CD14-positive monocyte (primary cell): ENCODE data around the gene SIM1. TPM values are rescaled to one million over a fixed set of nuclear protein-coding genes. Genes with fewer than 3 reads are reported as not detected.

Experiments
- DNase-seq, 3 donors: peaks; one replicate each; pipeline ENCODE4 v3.0.0-alpha.2; 2011 to 2022
- H2AFZ ChIP-seq: 2 replicates; pipeline ENCODE4 v1.6.0; 2012; ENCODE audit warnings: mild to moderate bottlenecking, low read depth, low read length, inconsistent platforms; ENCODE audit not compliant: insufficient read depth, poor library complexity, severe bottlenecking
- H3K27ac ChIP-seq, 2 donors: 1 replicate in 1 of 2; 2 replicates in 1 of 2; pipeline ENCODE4 v1.5.1; 2012 to 2013; ENCODE audit warnings: low read length in 2 of 2, control low read depth in 1 of 2, inconsistent platforms in 1 of 2, low read depth in 1 of 2, mild to moderate bottlenecking in 1 of 2
- H3K27me3 ChIP-seq, 2 donors: one replicate each; pipeline versions ENCODE4 v1.6.0 to v1.6.1; 2011 to 2013; ENCODE audit warnings: low read length in 2 of 2; ENCODE audit not compliant: control insufficient read depth in 2 of 2, insufficient read depth in 2 of 2
- H3K36me3 ChIP-seq, 2 donors: replicated peaks in 1 of 2; 1 replicate in 1 of 2; 2 replicates in 1 of 2; pipeline versions ENCODE4 v1.5.1 to v1.6.1; 2012 to 2013; ENCODE audit warnings: low read length in 2 of 2, control low read depth in 1 of 2, inconsistent platforms in 1 of 2, mild to moderate bottlenecking in 1 of 2; ENCODE audit not compliant: insufficient read depth in 2 of 2, control insufficient read depth in 1 of 2
- H3K4me1 ChIP-seq, 2 donors: 1 replicate in 1 of 2; 2 replicates in 1 of 2; pipeline versions ENCODE4 v1.5.1 to v1.6.1; 2012 to 2013; ENCODE audit warnings: low read length in 2 of 2, control low read depth in 1 of 2, inconsistent platforms in 1 of 2, mild to moderate bottlenecking in 1 of 2, moderate library complexity in 1 of 2; ENCODE audit not compliant: insufficient read depth in 2 of 2, control insufficient read depth in 1 of 2
- H3K4me2 ChIP-seq: replicated peaks from 2 replicates; pipeline ENCODE3; 2012; ENCODE audit warnings: low read length, moderate library complexity, mild to moderate bottlenecking; ENCODE audit not compliant: poor library complexity, severe bottlenecking; ENCODE audit errors: extremely low read depth
- H3K4me3 ChIP-seq, 3 experiments: fragments of 200-600 bp in 1 of 3; sonication (generic) in 1 of 3; replicated peaks in 1 of 3; 1 replicate in 2 of 3; 2 replicates in 1 of 3; pipeline ENCODE4 v1.5.1; 2011 to 2013; ENCODE audit warnings: low read length in 3 of 3, mild to moderate bottlenecking in 3 of 3, control low read depth in 2 of 3, low read depth in 2 of 3, inconsistent platforms in 1 of 3, moderate library complexity in 1 of 3
- H3K79me2 ChIP-seq: 2 replicates; pipeline ENCODE4 v1.6.0; 2012; ENCODE audit warnings: mild to moderate bottlenecking, control low read depth, inconsistent platforms, low read length, moderate library complexity; ENCODE audit not compliant: insufficient read depth
- H3K9ac ChIP-seq: 2 replicates; pipeline ENCODE4 v1.6.0; 2017; ENCODE audit warnings: low read length, mild to moderate bottlenecking; ENCODE audit not compliant: insufficient read depth, poor library complexity, severe bottlenecking
- H3K9me3 ChIP-seq, 2 donors: replicated peaks in 1 of 2; 1 replicate in 1 of 2; 2 replicates in 1 of 2; pipeline versions ENCODE4 v1.5.1 to v1.6.1; 2012 to 2013; ENCODE audit warnings: low read length in 2 of 2, control low read depth in 1 of 2; ENCODE audit not compliant: control insufficient read depth in 1 of 2, insufficient read depth in 1 of 2
- H4K20me1 ChIP-seq: 2 replicates; pipeline ENCODE4 v1.6.0; 2012; ENCODE audit warnings: mild to moderate bottlenecking, low read length, control low read depth, moderate library complexity; ENCODE audit not compliant: insufficient read depth
- H3K27ac Mint-ChIP-seq, 7 donors: one replicate each; pipeline ENCODE4 v1.8.0; 2020; ENCODE audit warnings: mild to moderate bottlenecking in 7 of 7, mixed read lengths in 7 of 7, moderate library complexity in 6 of 7, inconsistent platforms in 2 of 7
- H3K27me3 Mint-ChIP-seq, 3 donors: one replicate each; pipeline ENCODE4 v1.8.0; 2021 to 2022; ENCODE audit warnings: low read depth in 3 of 3, mild to moderate bottlenecking in 3 of 3, mixed read lengths in 3 of 3, moderate library complexity in 3 of 3, inconsistent platforms in 1 of 3
- H3K36me3 Mint-ChIP-seq, 2 donors: one replicate each; pipeline ENCODE4 v1.8.0; 2020; ENCODE audit warnings: mixed read lengths in 2 of 2, inconsistent platforms in 1 of 2, mild to moderate bottlenecking in 1 of 2
- H3K4me1 Mint-ChIP-seq: one replicate; pipeline ENCODE4 v1.8.0; 2020; ENCODE audit warnings: mild to moderate bottlenecking, mixed read lengths
- H3K4me3 Mint-ChIP-seq, 2 donors: one replicate each; pipeline ENCODE4 v1.8.0; 2020; ENCODE audit warnings: mild to moderate bottlenecking in 2 of 2, mixed read lengths in 2 of 2, moderate library complexity in 1 of 2
- H3K9me3 Mint-ChIP-seq, 7 donors: one replicate each; pipeline ENCODE4 v1.8.0; 2020 to 2022; ENCODE audit warnings: mixed read lengths in 7 of 7, mild to moderate bottlenecking in 6 of 7, moderate library complexity in 6 of 7, inconsistent platforms in 2 of 7
- CTCF ChIP-seq: fragments of 200-600 bp; IDR thresholded peaks from one replicate; pipeline ENCODE4 v1.8.0; 2022; ENCODE audit warnings: antibody characterized with exemption, mild to moderate bottlenecking
- WGBS: methylation state at CpG from one replicate; pipeline ENCODE4 v1.1.5; 2013; ENCODE audit warnings: missing lambda C conversion rate; ENCODE audit not compliant: insufficient coverage; 5-methylcytosine and 5-hydroxymethylcytosine counted together
- intact Hi-C, 2 donors: fragments of 100-400 bp; cut with micrococcal nuclease; formaldehyde crosslinking; loops; one replicate each; pipeline versions ENCODE4 v1.15.0 to v1.15.1; 2023
- polyA plus RNA-seq, 3 donors: library from polyadenylated mRNA; depleted of rRNA in 1 of 3; unstranded in 2 of 3; stranded (reverse) in 1 of 3; fragments of 300-500 nt in 2 of 3; fragments of >200 nt in 1 of 3; fragmentation: Illumina TruSeq in 2 of 3; gene quantifications; 1 replicate in 2 of 3; 2 replicates in 1 of 3; pipeline ENCODE4 v1.2.3, GENCODE V29; 2012 to 2021

SIM1 gene
- polyA plus RNA-seq, 3 donors: not detected

DNA sequence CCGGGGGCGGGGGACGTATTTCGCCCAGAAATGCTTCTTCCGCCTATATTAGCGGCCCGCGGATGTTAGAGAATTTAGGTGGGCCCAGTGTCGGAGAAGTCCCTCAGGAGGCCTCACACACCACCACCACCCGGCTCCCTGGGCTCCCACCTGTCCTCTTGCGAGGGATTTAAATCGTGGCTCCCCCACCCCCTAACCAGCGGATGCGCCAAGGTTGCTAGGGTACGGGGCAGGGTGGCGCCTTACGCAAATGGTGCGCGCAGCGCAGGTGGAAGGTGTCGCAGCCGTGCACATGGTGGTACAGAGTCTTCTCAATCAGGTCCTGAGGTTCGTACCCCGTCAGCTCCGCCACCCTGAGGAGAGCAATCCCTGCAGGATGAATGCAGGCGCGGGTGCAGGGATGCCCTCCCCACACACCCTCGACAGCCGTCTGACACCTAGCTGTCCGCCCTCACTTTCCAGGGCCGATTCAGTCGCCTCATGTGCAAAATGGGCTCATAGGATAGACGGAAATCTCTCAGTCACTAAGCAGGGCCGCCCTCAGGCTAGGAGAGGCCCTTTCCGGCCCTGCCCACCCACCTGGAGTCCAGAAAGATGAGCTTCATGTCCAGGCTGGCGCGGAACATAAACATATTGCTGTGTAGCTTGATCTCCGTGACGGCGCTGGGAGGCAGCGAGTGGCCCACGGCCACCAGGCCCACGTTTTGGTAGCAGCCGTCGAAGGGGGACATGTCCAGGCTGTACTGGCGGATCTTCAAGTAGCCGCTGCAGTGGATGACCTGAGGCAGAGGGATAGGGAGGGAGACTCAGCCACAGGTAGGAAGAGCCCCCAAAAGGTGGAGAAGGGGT lies 16.6 kb downstream of the SIM1 start:
- peaks cover 5 to 6% of the 10 kb centered on the region in 2 donors for H3K4me1 ChIP-seq
- Mint-ChIP-seq H3K9me3 (peaks cover 3 to 17% (median 10%) of the 10 kb centered on the region in 7 donors), H3K27me3 (peaks cover 24 to 55% (median 52%) of the 10 kb centered on the region in 3 donors), H3K4me3 (peak overlapping the region in 1 of 2 donors; percentile 58), H3K36me3 (peaks cover 0 to 2% of the 10 kb centered on the region in 2 donors), H3K27ac (peak overlapping the region in 1 of 7 donors; percentile 56), H3K4me1 (peaks cover 12% of the 10 kb centered on the region)
- H4K20me1 ChIP-seq: no peaks in the 10 kb centered on the region
- intact Hi-C loops: no loop called here
- TF ChIP-seq CTCF: no peak
- WGBS: 11% methylated on average over 40 of the region's 47 CpGs
- H3K27ac ChIP-seq: no peak overlapping the region
- H3K4me2 ChIP-seq: no peak overlapping the region
- no peak for DNase-seq
- H3K9me3 ChIP-seq: peaks cover 10 to 45% of the 10 kb centered on the region in 2 donors
- H3K36me3 ChIP-seq: no peaks in the 10 kb centered on the region
- no peaks in the 10 kb centered on the region for H3K79me2 ChIP-seq
- H3K9ac ChIP-seq: no peak overlapping the region
- no peak overlapping the region for H2AFZ ChIP-seq
- H3K27me3 ChIP-seq: peaks cover 93 to 98% of the 10 kb centered on the region in 2 donors
- no peak overlapping the region for H3K4me3 ChIP-seq

- no peak for DNase-seq
- Histone ChIP-seq H3K9ac (no peak overlapping the region), H2AFZ (no peak overlapping the region), H3K9me3 (peaks cover 10 to 43% of the 10 kb centered on the region in 2 donors), H3K4me2 (no peak overlapping the region), H3K4me3 (peak overlapping the region in 1 of 3 experiments; percentile 8), H4K20me1 (no peaks in the 10 kb centered on the region), H3K27ac (no peak overlapping the region), H3K4me1 (peaks cover 5 to 6% of the 10 kb centered on the region in 2 donors), H3K27me3 (peaks cover 88 to 95% of the 10 kb centered on the region in 2 donors), H3K79me2 (no peaks in the 10 kb centered on the region), H3K36me3 (no peaks in the 10 kb centered on the region)
- Mint-ChIP-seq H3K4me3 (peak overlapping the region in 1 of 2 donors; percentile 58), H3K27me3 (peaks cover 26 to 55% (median 52%) of the 10 kb centered on the region in 3 donors), H3K27ac (no peak overlapping the region), H3K9me3 (peaks cover 3 to 17% (median 10%) of the 10 kb centered on the region in 7 donors), H3K4me1 (peaks cover 12% of the 10 kb centered on the region), H3K36me3 (peaks cover 0 to 2% of the 10 kb centered on the region in 2 donors)
- intact Hi-C loops: no loop called here
- WGBS: 7% methylated on average over 27 of the region's 38 CpGs
- TF ChIP-seq CTCF: no peak
Observed at GRCh38 chr6:100447081-100447899, 17.4 kb downstream of the SIM1 start.
